ENCODE results near the gene SNX6.
"Not testable (repeated sequence)": the region's sequence is repeated elsewhere in the genome, so short reads cannot be mapped to it uniquely, and the experiment has no call there.

SNX6 gene

DNA sequence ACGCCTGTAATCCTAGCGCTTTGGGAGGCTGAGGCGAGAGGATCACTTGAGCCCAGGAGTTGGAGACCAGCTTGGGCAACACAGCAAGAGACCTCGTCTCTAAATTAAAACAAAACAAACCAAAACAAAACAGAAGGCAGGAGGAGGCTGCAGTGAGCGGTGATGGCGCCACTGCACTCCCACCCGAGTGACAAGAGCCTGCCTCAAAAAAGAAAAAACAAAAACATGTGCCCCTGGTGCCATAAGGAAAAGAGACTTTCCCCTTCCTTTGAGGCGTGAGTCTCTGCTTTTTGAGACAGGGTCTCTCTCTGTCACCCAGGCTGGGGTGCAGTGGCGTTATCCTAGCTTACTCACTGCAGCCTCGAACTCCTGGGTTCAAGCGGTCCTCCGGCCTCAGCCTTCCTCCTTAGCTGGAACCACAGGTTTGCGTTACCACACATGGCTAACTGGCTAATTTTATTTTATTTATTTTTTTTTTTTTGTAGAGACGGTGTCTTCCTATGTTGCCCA, 81.4 kb downstream of the SNX6 start:
- no peak overlapping the region for H3K4me3 ChIP-seq (replicated peaks; ENCODE audit: low read depth, low read length)
- TF ChIP-seq, protein P1, sequence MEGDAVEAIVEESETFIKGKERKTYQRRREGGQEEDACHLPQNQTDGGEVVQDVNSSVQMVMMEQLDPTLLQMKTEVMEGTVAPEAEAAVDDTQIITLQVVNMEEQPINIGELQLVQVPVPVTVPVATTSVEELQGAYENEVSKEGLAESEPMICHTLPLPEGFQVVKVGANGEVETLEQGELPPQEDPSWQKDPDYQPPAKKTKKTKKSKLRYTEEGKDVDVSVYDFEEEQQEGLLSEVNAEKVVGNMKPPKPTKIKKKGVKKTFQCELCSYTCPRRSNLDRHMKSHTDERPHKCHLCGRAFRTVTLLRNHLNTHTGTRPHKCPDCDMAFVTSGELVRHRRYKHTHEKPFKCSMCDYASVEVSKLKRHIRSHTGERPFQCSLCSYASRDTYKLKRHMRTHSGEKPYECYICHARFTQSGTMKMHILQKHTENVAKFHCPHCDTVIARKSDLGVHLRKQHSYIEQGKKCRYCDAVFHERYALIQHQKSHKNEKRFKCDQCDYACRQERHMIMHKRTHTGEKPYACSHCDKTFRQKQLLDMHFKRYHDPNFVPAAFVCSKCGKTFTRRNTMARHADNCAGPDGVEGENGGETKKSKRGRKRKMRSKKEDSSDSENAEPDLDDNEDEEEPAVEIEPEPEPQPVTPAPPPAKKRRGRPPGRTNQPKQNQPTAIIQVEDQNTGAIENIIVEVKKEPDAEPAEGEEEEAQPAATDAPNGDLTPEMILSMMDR (IDR thresholded peaks at IDR 0.05; ENCODE audit: low read depth, low read length, missing control alignments), result no peak
- no peak for DNase-seq (ENCODE audit: extremely low read depth, low read depth)

GRCh38 chr14:34547136-34547520, 82.8 kb downstream of the SNX6 start:
- not testable (repeated sequence) for H3K4me3 ChIP-seq (replicated peaks; ENCODE audit: low read depth, low read length); DNase-seq (ENCODE audit: extremely low read depth, low read depth)

DNA sequence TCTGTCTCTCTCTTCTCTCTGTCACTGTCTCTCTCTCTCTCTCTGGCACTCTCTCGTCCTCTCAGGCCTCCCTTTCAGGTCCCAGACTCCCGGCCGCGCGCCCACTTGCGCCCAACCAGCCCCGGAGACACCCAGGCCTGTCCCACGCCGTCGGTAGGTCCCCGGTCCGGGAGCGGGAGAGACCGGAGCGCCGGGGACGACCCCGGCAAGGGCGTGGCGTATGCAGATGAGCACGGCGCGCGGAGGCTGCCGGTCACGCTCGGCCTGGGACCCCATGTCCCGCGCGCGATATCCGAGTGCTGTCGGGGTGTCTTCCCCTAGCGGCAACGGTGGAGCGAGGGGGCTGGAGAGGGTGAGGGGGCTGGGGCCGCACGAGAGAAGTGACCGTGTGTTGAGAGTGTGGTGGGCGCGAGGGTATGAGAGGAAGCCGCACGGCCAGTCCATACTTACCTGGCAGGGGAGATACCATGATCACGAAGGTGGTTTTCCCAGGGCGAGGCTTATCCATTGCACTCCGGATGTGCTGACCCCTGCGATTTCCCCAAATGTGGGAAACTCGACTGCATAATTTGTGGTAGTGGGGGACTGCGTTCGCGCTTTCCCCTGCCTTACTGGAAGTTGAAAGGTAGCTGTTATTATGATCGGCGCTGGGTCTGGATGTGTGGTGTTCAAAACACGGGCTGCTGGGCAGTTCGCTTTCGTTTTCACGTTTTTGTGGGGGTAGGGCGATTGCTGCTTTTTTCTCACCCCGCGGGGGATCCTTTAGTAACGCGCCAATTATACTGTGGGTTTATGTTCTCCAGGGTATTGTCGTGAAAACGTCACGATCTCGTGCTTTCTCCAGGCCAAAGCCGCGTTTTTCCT, 83.4 kb downstream of the SNX6 start:
- not testable (repeated sequence) for DNase-seq (ENCODE audit: extremely low read depth, low read depth); H3K4me3 ChIP-seq (replicated peaks; ENCODE audit: low read depth, low read length)

DNA sequence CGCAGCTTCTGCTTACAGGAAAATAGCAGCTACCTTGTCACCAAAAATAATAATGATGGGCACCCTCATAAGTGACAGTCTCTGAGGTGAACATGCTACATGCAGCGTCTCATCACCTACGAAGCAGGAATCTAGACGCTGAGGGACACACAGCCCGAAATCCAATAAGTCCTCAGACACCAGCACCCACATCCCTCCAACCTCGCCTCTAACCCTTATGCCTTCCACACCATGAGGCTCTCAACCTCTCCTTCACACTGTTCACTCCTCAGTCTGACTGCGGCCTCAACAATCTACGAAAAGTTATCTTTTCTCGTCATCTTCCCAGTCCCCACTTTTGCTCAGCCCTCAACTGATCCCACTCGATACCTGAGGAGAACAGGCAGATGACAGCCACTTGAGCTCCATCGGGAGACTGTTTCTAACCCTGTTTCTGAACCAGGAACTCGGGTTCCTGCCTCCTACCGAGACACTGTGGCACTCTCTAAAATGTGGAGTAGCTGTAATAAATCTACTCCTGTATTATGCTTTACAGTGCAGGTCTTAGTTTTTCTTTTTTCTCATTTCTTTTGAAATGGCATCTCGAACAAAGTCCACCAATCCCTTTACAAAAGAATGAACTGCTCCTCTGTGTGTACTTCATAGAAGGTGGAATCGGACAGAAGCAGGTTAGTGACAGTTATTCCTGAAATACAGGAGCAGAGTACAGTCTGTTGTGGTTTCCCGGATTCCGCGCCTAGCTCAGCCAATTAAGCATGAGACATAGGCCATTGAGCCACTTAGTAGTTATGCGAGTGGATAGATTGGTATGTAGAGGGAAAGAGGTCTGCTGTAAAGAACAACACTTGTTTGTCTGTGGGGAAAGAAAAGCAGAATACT, 89.5 kb downstream of the SNX6 start:
- peak overlapping the region; percentile 79 for H3K4me3 ChIP-seq (replicated peaks; ENCODE audit: low read depth, low read length)
- not testable (repeated sequence) for DNase-seq (ENCODE audit: extremely low read depth, low read depth)

- peak within 1 kb of the TSS; percentile 79 for H3K4me3 ChIP-seq (replicated peaks; ENCODE audit: low read depth, low read length)
- peak; percentile 88 for DNase-seq (ENCODE audit: extremely low read depth, low read depth)
- TF ChIP-seq, protein P1 (IDR thresholded peaks at IDR 0.05; ENCODE audit: low read depth, low read length, missing control alignments), result no peak
Observed at GRCh38 chr14:34539407-34540180, 90.4 kb downstream of the SNX6 start, which contains the start of gene EAPP. TSS of gene EAPP (minus strand) at chr14:34539701. CDS start at chr14:34539628, 73 bp downstream.

DNA sequence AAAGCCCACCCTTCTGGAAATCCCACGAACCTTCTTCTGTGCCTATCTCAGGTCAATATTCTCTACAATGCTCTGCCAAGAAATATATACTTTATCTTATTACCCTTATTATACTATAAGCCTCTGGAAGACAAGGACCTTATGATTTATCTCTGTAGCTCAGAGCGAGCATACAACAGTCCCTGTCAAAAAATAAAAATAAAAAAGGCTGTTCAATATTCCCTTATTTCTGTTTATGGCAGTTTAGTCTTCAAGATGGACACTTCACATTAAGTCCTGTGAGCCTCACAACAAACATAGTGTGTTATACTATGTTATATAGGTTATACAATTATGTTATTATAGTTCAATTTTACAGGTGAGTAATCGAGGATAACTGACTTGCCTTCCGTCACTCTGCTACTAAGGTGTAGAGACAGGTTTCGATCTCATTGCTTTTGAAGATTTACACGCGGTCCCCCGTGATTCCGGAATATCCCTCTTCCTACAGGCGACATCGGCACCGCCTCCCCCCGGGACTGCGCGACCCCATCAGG, 91.0 kb downstream of the SNX6 start:
- DNase-seq (ENCODE audit: extremely low read depth, low read depth), result no peak
- H3K4me3 ChIP-seq (replicated peaks; ENCODE audit: low read depth, low read length), result peak overlapping the region; percentile 79
- TF ChIP-seq, protein P1 (IDR thresholded peaks at IDR 0.05; ENCODE audit: low read depth, low read length, missing control alignments), result no peak

- H3K4me3 ChIP-seq (replicated peaks; ENCODE audit: low read depth, low read length), result peak overlapping the region; percentile 79
- not testable (repeated sequence) for DNase-seq (ENCODE audit: extremely low read depth, low read depth)
Observed at GRCh38 chr14:34538096-34538495, 91.9 kb downstream of the SNX6 start.

- TF ChIP-seq, protein P1 (IDR thresholded peaks at IDR 0.05; ENCODE audit: low read depth, low read length, missing control alignments), result no peak
- peak overlapping the region; percentile 79; the same call in 1 of the 2 replicates for H3K4me3 ChIP-seq (replicated peaks; ENCODE audit: low read depth, low read length)
- DNase-seq (ENCODE audit: extremely low read depth, low read depth), result no peak
Observed at GRCh38 chr14:34537677-34538009, 92.3 kb downstream of the SNX6 start.
